GM19438 (cell line): Measurements from ENCODE around the gene R3HCC1L.
A peak's percentile ranks its signal among the peaks of the same experiment; 100 is the strongest.
"Not testable (repeated sequence)": the region's sequence is repeated elsewhere in the genome, so short reads cannot be mapped to it uniquely, and the experiment has no call there.

Experiments used
- ATAC-seq: cut with Tn5 transposase; IDR thresholded peaks from one replicate; pipeline ENCODE4 v1.9.1; 2021; ENCODE audit warnings: low read depth; ENCODE audit not compliant: unreplicated experiment

Gene R3HCC1L

GRCh38 chr10:98128802-98129201, 5.7 kb upstream of the R3HCC1L start:
- no peak for ATAC-seq

DNA sequence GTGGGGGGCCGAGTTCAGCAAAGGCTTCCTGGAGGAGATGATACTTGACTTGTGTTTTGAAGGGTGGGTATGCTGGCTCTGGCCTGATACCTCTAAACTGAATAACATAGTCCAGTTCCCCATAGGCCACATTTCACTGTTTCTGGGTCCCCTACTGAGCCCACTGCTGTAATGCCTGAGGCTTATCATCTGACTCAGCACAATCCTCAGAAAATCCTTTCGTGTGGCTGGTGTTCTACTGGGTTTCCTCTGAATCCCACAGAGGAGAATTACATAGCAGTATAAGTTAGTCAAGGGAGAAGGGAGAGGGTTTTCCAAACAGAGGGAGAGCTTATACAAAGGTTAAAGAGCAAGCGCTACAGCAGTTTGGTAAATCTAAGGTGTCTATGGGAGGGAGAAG, 2.8 kb upstream of the R3HCC1L start:
- ATAC-seq, result no peak

GRCh38 chr10:98133075-98133752, 1.2 kb upstream of the R3HCC1L start:
- ATAC-seq, result peak; percentile 56

DNA sequence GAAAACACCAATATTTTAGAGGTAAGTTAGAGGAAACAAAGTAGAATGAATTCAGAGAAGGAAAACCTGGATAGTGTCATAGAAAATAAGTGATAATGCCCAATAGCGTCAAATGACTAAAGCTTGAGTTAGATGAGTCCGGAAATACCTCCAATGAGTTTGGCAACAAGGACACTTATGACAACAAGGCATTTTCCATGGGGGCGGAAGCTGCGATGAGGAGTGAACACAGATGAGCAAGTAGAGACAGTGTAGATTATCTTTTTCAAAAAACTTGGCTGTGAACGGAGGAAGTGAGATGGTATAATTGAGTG, 383 bp upstream of the R3HCC1L start:
- ATAC-seq, result no peak

- ATAC-seq, result no peak
These were observed 904 bp downstream of the R3HCC1L start for GRCh38 chr10:98135222-98135899.

- ATAC-seq, result not testable (repeated sequence)
These were observed 2.3 kb downstream of the R3HCC1L start for GRCh38 chr10:98136775-98137174.

- no peak for ATAC-seq
These were observed 3.6 kb downstream of the R3HCC1L start for GRCh38 chr10:98138031-98138430.

DNA sequence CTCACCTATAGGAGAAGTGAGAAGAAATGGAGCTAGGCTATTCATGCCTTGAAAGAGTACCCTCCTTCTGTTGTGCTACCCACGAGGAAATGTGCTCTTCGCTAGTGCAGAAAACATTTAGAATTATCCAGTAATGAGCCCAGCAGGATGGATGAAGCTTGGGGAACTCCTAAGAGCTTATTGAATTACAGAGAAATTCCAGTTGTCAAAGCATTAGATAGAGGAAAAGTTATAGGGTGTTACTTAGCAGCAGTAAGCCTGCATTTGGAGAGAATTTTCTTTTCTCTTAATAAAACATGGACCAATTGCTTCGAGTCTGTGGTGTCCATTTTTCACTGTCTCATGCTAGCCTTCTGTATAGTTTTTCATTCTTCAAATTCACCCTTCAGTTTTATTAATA, 5.0 kb downstream of the R3HCC1L start:
- ATAC-seq, result no peak

DNA sequence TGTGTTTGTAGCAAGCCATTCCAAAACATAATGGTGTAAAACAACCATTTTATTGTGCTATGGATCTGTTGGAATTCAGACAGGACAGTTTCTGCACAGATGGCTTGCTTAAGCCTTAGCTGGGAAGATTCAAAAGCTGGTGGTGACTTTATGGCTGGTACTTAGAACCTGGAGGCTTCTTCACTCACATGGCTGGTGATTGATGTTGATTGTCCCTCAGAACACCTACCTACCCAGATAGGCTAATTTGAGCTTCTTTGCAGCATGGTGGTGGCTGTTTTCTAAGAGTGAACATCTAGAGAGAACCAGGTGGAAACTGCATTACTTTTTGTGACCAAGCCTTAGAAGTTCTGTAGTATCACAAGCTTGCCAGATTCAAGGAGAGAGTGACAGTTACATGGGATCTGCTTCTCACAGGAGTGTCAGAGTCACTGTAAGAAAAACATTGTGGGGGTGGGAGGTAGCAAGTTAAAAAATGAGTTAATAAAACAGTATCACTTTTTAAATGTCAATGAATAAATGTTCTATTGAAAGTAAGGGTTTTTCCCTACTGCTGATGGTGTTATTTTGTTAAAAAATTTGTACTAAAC, 7.1 kb downstream of the R3HCC1L start:
- ATAC-seq, result no peak

- ATAC-seq, result no peak
These were observed 10.5 kb downstream of the R3HCC1L start for GRCh38 chr10:98144985-98145384.

DNA sequence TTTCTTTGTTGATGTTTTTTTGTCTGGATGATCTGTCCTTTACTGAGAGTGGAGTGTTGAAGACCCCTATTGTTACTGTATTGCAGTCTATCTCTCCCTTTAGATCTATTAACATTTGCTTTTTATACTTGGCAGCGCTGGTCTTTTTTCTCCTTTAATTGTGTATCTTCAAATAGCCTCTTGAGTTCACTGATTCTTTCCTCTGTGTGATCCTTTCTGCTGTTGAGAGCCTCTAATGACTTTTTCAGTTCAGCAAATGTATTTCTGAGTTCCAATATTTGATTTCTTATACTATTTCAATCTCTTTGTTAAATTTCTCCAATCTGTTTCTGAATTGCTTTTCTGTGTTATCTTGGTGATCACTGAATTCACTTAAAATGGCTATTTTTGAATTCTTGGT, 15.4 kb downstream of the R3HCC1L start:
- no peak for ATAC-seq

GRCh38 chr10:98150544-98150943, 16.1 kb downstream of the R3HCC1L start:
- no peak for ATAC-seq

GRCh38 chr10:98152778-98153177, 18.3 kb downstream of the R3HCC1L start:
- not testable (repeated sequence) for ATAC-seq

DNA sequence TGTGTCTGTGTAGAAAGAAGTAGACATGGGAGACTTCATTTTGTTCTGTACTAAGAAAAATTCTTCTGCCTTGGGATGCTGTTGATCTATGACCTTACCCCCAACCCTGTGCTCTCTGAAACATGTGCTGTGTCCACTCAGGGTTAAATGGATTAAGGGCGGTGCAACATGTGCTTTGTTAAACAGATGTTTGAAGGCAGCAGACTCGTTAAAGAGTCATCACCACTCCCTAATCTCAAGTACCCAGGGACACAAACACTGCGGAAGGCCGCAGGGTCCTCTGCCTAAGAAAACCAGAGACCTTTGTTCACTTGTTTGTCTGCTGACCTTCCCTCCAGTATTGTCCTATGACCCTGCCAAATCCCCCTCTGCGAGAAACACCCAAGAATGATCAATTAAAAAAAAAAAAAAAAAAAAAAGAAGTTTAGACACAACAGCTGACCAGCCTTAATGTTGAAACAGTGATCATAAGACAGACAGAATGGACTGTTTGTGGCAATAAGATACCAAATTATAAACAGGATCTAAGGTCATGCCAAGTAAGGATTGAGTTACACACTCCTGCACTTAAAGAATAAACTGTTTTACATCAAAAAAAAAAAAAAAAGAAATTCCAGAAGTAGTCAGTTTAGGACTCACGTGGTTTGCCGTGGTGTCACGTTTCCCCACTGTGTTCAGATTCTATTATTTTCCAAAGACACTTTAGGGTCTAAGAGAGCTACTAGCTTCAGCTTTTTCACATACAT, 18.9 kb downstream of the R3HCC1L start:
- ATAC-seq, result not testable (repeated sequence)

- ATAC-seq, result no peak
These were observed 19.6 kb downstream of the R3HCC1L start for GRCh38 chr10:98154076-98154475.

DNA sequence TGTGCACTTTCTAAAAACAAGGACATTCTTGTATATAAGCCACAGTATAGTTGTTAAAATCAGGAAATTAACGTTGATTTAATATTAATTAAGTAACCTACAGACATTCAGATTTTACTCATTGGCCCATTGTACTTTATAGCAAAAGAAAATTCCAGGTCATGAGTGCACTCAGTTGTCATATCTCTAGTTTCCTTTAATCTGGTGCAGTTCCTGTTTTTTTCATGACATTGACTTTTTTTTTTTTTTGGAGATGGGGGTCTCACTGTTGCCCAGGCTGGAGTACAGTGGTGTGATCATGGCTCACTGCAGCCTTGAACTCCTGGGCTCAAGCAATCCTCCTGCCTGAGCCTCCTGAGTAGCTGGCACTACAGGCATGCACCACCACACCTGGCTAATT, 24.1 kb downstream of the R3HCC1L start:
- no peak for ATAC-seq

GRCh38 chr10:98163941-98164340, 29.5 kb downstream of the R3HCC1L start:
- ATAC-seq, result no peak

GRCh38 chr10:98167191-98167590, 32.7 kb downstream of the R3HCC1L start:
- peak; percentile 47 for ATAC-seq

GRCh38 chr10:98168147-98168546, 33.7 kb downstream of the R3HCC1L start:
- peak; percentile 71 for ATAC-seq

DNA sequence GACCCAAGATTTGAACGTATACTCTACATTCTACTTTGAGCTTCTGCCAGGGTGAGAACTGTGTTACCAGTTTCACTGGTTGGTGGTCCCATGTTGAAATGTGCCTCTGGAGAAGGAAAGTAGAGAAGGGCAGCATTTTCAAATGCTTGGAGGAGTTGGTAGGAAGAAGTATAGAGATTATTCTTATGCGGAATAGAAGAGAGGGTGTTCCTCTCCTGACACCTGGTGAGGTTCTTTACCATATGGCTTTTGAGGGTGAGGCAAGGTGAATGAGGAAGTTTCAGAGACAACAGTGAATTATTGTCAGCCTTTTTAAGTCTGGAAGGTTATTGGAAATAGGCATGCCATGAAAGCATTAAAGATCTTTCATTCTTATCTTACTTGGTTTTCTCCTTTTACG, 34.3 kb downstream of the R3HCC1L start:
- no peak for ATAC-seq

- no peak for ATAC-seq
These were observed 34.9 kb downstream of the R3HCC1L start for GRCh38 chr10:98169379-98169778.
